ENCODE data around the gene INSM2. TPM values are rescaled to one million over a fixed set of nuclear protein-coding genes. Genes with fewer than 3 reads are reported as not detected.

The INSM2 gene
- total and polyA plus RNA-seq, 8 donors: not detected

GRCh38 chr14:35571598-35571997, 37.6 kb downstream of the INSM2 start:
- Histone ChIP-seq H3K36me3 (no peaks in the 10 kb centered on the region), H3K27me3 (no peaks in the 10 kb centered on the region), H3K4me1 (no peaks in the 10 kb centered on the region), H3K27ac (no peak overlapping the region), H3K9me3 (no peaks in the 10 kb centered on the region), H3K4me3 (no peak overlapping the region)
- intact Hi-C loops (cut with DNase I): no loop called here
- no peak for FAIRE-seq
- no peak for ATAC-seq
- TF ChIP-seq CTCF (IDR thresholded peaks at IDR 0.05): no peak
- DNase-seq: no peak
- WGBS, 2 donors: 98 to 99% methylated on average over 8 of the region's 8 CpGs

GRCh38 chr14:35573911-35574310, 39.9 kb downstream of the INSM2 start:
- no peak for ATAC-seq
- Histone ChIP-seq H3K4me1 (no peaks in the 10 kb centered on the region), H3K27ac (no peak overlapping the region), H3K9me3 (no peaks in the 10 kb centered on the region), H3K4me3 (no peak overlapping the region), H3K27me3 (no peaks in the 10 kb centered on the region), H3K36me3 (no peaks in the 10 kb centered on the region)
- intact Hi-C loops (cut with DNase I): no loop called here
- 76 to 78% methylated on average over 2 of the region's 2 CpGs for WGBS, 2 donors
- TF ChIP-seq CTCF (IDR thresholded peaks at IDR 0.05): no peak
- FAIRE-seq: no peak
- no peak for DNase-seq

- DNase-seq (no peak), FAIRE-seq (no peak), ATAC-seq (no peak)
- intact Hi-C loops (cut with DNase I): no loop called here
- Histone ChIP-seq H3K4me1 (no peaks in the 10 kb centered on the region), H3K27me3 (no peaks in the 10 kb centered on the region), H3K9me3 (no peaks in the 10 kb centered on the region), H3K4me3 (no peak overlapping the region), H3K36me3 (no peaks in the 10 kb centered on the region), H3K27ac (no peak overlapping the region)
- TF ChIP-seq CTCF (IDR thresholded peaks at IDR 0.05): no peak
Measured at GRCh38 chr14:35576260-35576659, 42.3 kb downstream of the INSM2 start.

GRCh38 chr14:35576856-35577255, 42.9 kb downstream of the INSM2 start:
- TF ChIP-seq CTCF (IDR thresholded peaks at IDR 0.05): no peak
- Histone ChIP-seq H3K4me3 (no peak overlapping the region), H3K27me3 (no peaks in the 10 kb centered on the region), H3K9me3 (no peaks in the 10 kb centered on the region), H3K27ac (no peak overlapping the region), H3K4me1 (no peaks in the 10 kb centered on the region), H3K36me3 (no peaks in the 10 kb centered on the region)
- WGBS, 2 donors: 88 to 97% methylated on average over 1 of the region's 1 CpG
- no peak for ATAC-seq
- DNase-seq: no peak
- intact Hi-C loops (cut with DNase I): no loop called here
- FAIRE-seq: no peak

- H3K9me3 ChIP-seq: no peaks in the 10 kb centered on the region
- FAIRE-seq: no peak
- no peak for TF ChIP-seq CTCF (IDR thresholded peaks at IDR 0.05)
- no peaks in the 10 kb centered on the region for H3K36me3 ChIP-seq
- DNase-seq: no peak
- intact Hi-C loops (cut with DNase I): no loop called here
- 92 to 96% methylated on average over 2 of the region's 2 CpGs for WGBS, 2 donors
- no peak overlapping the region for H3K27ac ChIP-seq
- no peak for ATAC-seq
- no peaks in the 10 kb centered on the region for H3K4me1 ChIP-seq
- H3K4me3 ChIP-seq: no peak overlapping the region
- H3K27me3 ChIP-seq: no peaks in the 10 kb centered on the region
Measured at GRCh38 chr14:35578135-35578534, 44.2 kb downstream of the INSM2 start.
